ENCODE measurements around the gene ELANE. TPM values are rescaled to one million over a fixed set of nuclear protein-coding genes. Genes with fewer than 3 reads are reported as not detected.
A peak's percentile ranks its signal among the peaks of the same experiment; 100 is the strongest.

Gene ELANE
- total and polyA plus RNA-seq, 10 donors: 2.8 to 137 (median 9.8) TPM

DNA sequence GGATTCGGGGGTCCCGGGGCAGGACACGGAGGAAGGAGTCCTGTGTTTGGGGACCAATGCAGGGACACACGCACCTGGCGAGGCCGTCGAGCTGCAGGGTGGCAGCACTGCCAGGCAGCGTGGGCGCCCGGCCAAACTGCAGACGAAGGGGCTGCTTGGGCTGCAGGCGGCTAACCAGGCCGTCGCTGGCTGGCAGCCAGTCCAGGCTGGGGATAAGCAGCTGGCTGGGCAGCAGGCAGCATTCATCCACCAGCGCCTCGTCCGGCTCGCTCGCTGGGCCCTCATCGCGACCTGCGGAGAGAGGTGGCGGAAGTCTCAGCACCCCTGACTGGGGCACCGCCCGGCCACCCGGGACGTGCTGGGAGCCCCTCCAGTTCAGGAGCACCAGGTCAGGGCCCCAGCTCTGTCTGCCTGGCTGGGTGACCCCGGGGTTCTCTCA lies 18.9 kb downstream of the ELANE start:
- TF ChIP-seq POLR2A (IDR thresholded peaks at IDR 0.05) (no peak), POLR2AphosphoS5 (IDR thresholded peaks at IDR 0.05) (peak in 2 of 3 donors; percentile 7 to 26)
- TF ChIP-seq, protein P1, sequence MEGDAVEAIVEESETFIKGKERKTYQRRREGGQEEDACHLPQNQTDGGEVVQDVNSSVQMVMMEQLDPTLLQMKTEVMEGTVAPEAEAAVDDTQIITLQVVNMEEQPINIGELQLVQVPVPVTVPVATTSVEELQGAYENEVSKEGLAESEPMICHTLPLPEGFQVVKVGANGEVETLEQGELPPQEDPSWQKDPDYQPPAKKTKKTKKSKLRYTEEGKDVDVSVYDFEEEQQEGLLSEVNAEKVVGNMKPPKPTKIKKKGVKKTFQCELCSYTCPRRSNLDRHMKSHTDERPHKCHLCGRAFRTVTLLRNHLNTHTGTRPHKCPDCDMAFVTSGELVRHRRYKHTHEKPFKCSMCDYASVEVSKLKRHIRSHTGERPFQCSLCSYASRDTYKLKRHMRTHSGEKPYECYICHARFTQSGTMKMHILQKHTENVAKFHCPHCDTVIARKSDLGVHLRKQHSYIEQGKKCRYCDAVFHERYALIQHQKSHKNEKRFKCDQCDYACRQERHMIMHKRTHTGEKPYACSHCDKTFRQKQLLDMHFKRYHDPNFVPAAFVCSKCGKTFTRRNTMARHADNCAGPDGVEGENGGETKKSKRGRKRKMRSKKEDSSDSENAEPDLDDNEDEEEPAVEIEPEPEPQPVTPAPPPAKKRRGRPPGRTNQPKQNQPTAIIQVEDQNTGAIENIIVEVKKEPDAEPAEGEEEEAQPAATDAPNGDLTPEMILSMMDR (IDR thresholded peaks at IDR 0.05 in 8 of 11, conservative IDR thresholded peaks at IDR 0.05 in 3 of 11): no peak
- peaks cover 5 to 17% (median 10%) of the 10 kb centered on the region in 6 donors for H3K4me1 ChIP-seq
- no peaks in the 10 kb centered on the region for H3K27me3 ChIP-seq (replicated peaks in 1 of 7)
- DNase-seq: no peak
- no peaks in the 10 kb centered on the region for H3K9me3 ChIP-seq
- 91 to 97% (median 94%) methylated on average over 11 to 28 of the region's 28 CpGs for WGBS, 5 donors
- no peak overlapping the region for H3K27ac ChIP-seq
- H3K4me3 ChIP-seq: no peak overlapping the region
- H3K36me3 ChIP-seq: peaks cover 0 to 80% (median 48%) of the 10 kb centered on the region in 6 donors
- intact Hi-C loops (cut with DNase I; ENCODE audit: low total_unique reads): no loop called here

DNA sequence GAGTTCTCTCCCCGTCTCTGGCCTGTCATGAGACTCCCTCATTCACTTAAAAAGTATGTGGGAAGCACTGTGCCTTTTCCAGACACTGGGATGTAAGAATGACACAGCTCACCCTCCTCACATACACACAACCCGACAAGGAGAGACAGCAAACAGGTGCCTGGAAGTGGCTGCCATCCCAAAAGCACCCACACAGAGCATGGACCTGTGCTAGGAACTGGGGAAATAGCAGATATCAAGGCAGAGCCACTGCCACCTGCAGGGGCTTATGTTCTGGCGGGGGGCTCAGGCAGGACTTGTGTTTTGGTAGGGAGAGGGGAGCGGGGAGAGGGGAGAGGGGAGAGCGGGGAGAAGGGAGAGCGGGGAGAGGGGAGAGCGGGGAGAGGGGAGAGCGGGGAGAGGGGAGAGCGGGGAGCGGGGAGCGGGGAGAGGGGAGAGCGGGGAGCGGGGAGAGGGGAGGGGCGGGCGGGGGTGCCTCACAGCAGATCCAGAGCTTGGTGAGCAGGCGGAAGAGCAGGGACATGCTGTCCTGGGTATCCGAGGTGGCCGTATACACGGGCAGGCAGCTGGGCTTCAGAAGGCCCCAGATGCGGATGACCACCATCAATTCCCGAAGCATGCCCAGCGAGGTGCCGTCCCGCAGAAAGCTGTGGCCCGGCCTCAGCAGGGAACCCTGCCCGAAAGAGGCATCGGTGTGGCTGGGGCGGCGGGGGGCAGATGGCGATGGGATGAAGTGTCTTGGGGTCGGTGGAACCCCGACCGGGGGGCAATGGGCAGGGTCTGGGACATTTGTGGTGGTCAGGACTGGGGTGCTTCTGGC lies 19.6 kb downstream of the ELANE start:
- TF ChIP-seq POLR2AphosphoS5 (IDR thresholded peaks at IDR 0.05): peak in 1 of 3 donors; percentile 9
- TF ChIP-seq, protein P1 (IDR thresholded peaks at IDR 0.05 in 8 of 11, conservative IDR thresholded peaks at IDR 0.05 in 3 of 11): no peak
- DNase-seq: peak; percentile 84
- peak overlapping the region in 1 of 8 donors; percentile 54 for H3K4me3 ChIP-seq
- peaks cover 5 to 17% (median 10%) of the 10 kb centered on the region in 6 donors for H3K4me1 ChIP-seq
- peak overlapping the region in 6 of 8 donors; percentile 15 to 82 (median 68) for H3K27ac ChIP-seq
- H3K36me3 ChIP-seq: peaks cover 0 to 87% (median 52%) of the 10 kb centered on the region in 6 donors
- H3K9me3 ChIP-seq: no peaks in the 10 kb centered on the region
- WGBS, 5 donors: 90 to 94% (median 92%) methylated on average over 20 to 25 of the region's 33 CpGs
- intact Hi-C loops (cut with DNase I; ENCODE audit: low total_unique reads): no loop called here
- H3K27me3 ChIP-seq (replicated peaks in 1 of 7): no peaks in the 10 kb centered on the region

DNA sequence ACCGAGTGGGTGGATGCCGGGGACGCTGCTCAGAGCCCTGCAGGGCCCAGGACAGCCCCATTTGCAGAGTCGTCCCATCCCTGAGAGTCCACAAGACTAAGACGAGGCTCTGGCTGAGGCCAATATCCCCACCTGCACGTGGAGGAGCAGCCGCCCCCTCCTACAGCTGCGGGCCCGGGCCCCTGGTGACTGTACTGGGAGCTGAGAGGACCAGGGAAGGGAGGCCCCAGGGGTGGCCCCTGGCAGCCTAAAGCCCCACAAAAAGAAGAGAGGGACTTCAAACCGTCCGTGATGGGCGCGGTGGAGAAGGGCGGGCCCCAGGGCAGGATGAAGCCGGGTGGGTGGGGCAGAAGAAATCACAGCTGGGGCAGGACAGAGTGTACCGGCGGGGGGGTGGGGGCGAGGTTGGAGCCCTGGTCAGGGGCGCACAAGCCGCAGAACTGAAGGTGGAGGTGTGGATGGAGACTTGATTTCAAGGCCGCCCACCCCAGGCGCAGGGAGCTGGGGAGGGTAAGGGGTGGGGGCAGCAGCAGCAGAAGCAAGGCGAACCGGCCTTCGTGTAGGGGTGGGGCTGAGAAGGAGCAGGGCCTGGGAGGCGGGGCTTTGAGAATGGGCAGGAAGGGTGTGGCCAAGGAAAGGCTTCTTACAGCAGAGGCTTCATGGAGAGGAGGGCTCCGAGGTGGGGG lies 20.3 kb downstream of the ELANE start:
- TF ChIP-seq POLR2AphosphoS5 (IDR thresholded peaks at IDR 0.05) (peak in 1 of 3 donors; percentile 31), POLR2A (IDR thresholded peaks at IDR 0.05) (no peak)
- peaks cover 0 to 90% (median 58%) of the 10 kb centered on the region in 6 donors for H3K36me3 ChIP-seq
- 56 to 77% (median 67%) methylated on average over 21 to 27 of the region's 27 CpGs for WGBS, 5 donors

DNA sequence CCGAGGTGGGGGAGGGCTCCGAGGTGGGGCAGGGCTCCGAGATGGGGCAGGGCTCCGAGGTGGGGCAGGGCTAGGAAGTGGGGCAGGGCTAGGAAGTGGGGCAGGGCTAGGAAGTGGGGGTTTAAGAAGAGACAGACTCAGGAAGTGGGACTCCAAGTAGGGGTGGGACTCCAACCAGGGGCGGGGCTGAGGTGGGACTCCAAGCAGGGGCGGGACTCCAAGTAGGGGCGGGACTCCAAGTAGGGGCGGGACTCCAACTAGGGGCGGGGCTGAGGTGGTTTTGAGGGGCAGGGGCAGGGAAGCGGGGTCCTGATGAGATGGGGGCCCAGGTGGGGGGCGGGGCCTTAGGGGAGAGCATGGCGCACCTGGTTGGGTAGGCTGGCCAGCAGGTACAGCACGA lies 21.0 kb downstream of the ELANE start:
- Histone ChIP-seq H3K4me1 (peaks cover 5 to 17% (median 10%) of the 10 kb centered on the region in 6 donors), H3K27ac (peak overlapping the region in 2 of 8 donors; percentile 81 to 82), H3K9me3 (no peaks in the 10 kb centered on the region), H3K27me3 (replicated peaks in 1 of 7) (no peaks in the 10 kb centered on the region), H3K4me3 (peak overlapping the region in 2 of 8 donors; percentile 33 to 54), H3K36me3 (peaks cover 0 to 86% (median 52%) of the 10 kb centered on the region in 6 donors)
- peak; percentile 90 for DNase-seq
- 58 to 95% (median 77%) methylated on average over 7 to 13 of the region's 13 CpGs for WGBS, 5 donors
- TF ChIP-seq, protein P1 (IDR thresholded peaks at IDR 0.05 in 8 of 11, conservative IDR thresholded peaks at IDR 0.05 in 3 of 11): no peak
- TF ChIP-seq POLR2AphosphoS5 (IDR thresholded peaks at IDR 0.05) (no peak), POLR2A (IDR thresholded peaks at IDR 0.05) (no peak)
- intact Hi-C loops (cut with DNase I; ENCODE audit: low total_unique reads): no loop called here

More for the DNA sequence above, 20.3 kb downstream of the ELANE start:
- peak; percentile 94 for DNase-seq
- Histone ChIP-seq H3K27me3 (replicated peaks in 1 of 7) (no peaks in the 10 kb centered on the region), H3K9me3 (no peaks in the 10 kb centered on the region), H3K4me3 (peak overlapping the region in 2 of 8 donors; percentile 33 to 54), H3K27ac (peak overlapping the region in 6 of 8 donors; percentile 15 to 82 (median 68)), H3K4me1 (peaks cover 5 to 17% (median 10%) of the 10 kb centered on the region in 6 donors)
- intact Hi-C loops (cut with DNase I; ENCODE audit: low total_unique reads): no loop called here
